Transverse colon (tissue), 4 donors: ENCODE results near the gene ITPR2. TPM values are rescaled to one million over a fixed set of nuclear protein-coding genes. Genes with fewer than 3 reads are reported as not detected.

Source experiments
- DNase-seq: peaks from one replicate; pipeline ENCODE4 v3.0.0-alpha.2; 2019
- H3K27ac ChIP-seq, 4 donors: fragments of 200-600 bp; sonication (generic); 2 replicates each; pipeline ENCODE4 v1.5.1; 2016 to 2018; ENCODE audit warnings: inconsistent platforms in 4 of 4
- H3K27me3 ChIP-seq: fragments of 200-600 bp; sonication (generic); 2 replicates; pipeline ENCODE4 v1.5.1; 2017; ENCODE audit warnings: inconsistent platforms
- H3K36me3 ChIP-seq, 4 donors: fragments of 200-600 bp; sonication (generic); 2 replicates each; pipeline ENCODE4 v1.5.1; 2017 to 2019; ENCODE audit warnings: inconsistent platforms in 4 of 4
- H3K4me1 ChIP-seq, 4 donors: fragments of 200-600 bp; sonication (generic); 2 replicates each; pipeline ENCODE4 v1.5.1; 2017 to 2020; ENCODE audit warnings: inconsistent platforms in 4 of 4
- H3K4me3 ChIP-seq, 4 donors: fragments of 200-600 bp; sonication (generic); 1 replicate in 1 of 4; 2 replicates in 3 of 4; pipeline versions ENCODE4 v1.5.1 to v1.6.1; 2017 to 2019; ENCODE audit warnings: inconsistent platforms in 4 of 4
- H3K9me3 ChIP-seq, 2 donors: fragments of 200-600 bp; sonication (generic); 2 replicates each; pipeline ENCODE4 v1.5.1; 2017 to 2019; ENCODE audit warnings: inconsistent platforms in 2 of 2
- CTCF ChIP-seq, 5 experiments: fragments of 200-600 bp in 3 of 5; fragments of 450-650 bp in 2 of 5; sonication (generic) in 3 of 5; IDR thresholded peaks; 1 replicate in 2 of 5; 2 replicates in 3 of 5; pipeline ENCODE4 v1.5.1; 2016 to 2017; ENCODE audit warnings: antibody characterized with exemption in 5 of 5, inconsistent platforms in 3 of 5, mild to moderate bottlenecking in 2 of 5, moderate library complexity in 1 of 5
- EP300 ChIP-seq: sonication (generic); formaldehyde crosslinking; IDR thresholded peaks from one replicate; pipeline ENCODE4 v1.6.1; 2017; ENCODE audit warnings: antibody characterized with exemption, low read depth
- POLR2A ChIP-seq: fragments of 450-650 bp; IDR thresholded peaks from one replicate; pipeline ENCODE4 v1.6.1; 2016; ENCODE audit warnings: antibody characterized with exemption, mild to moderate bottlenecking, moderate library complexity
- POLR2AphosphoS5 ChIP-seq, 3 donors: sonication (generic); formaldehyde crosslinking; IDR thresholded peaks; one replicate each; pipeline ENCODE4 v1.6.1; 2016; ENCODE audit warnings: antibody characterized with exemption in 3 of 3
- WGBS, 2 donors: methylation state at CpG; one replicate each; pipeline ENCODE4 v1.1.5; 2018; ENCODE audit warnings: low coverage in 1 of 2; 5-methylcytosine and 5-hydroxymethylcytosine counted together
- in situ Hi-C, 4 donors: fragments of 200-750 bp; cut with MboI; loops; one replicate each; pipeline versions ENCODE4 v1.15.0 to v1.15.1; 2017; ENCODE audit warnings: low sequenced_read_pairs in 3 of 4, low pct_ligation_motif_present in 1 of 4, low pct_unique_long_range_greater_than_20kb in 1 of 4
- intact Hi-C: fragments of 100-400 bp; cut with DNase I; formaldehyde crosslinking; loops from one replicate; pipeline ENCODE4 v1.15.1; 2023; ENCODE audit warnings: low total_unique reads
- total RNA-seq, 4 donors: library from RNA; depleted of rRNA; stranded (reverse); fragments of >200 nt; gene quantifications; one replicate each; pipeline ENCODE4 v1.1.0, GENCODE V29; 2016

Gene ITPR2
- total RNA-seq, 4 donors from 2014 or later, result 29.8 to 60.5 (median 41.2) TPM

- H3K27me3 ChIP-seq, result no peaks in the 10 kb centered on the region
- in situ Hi-C loops (no loop called here), intact Hi-C loops (no loop called here)
- DNase-seq, result no peak
- H3K4me3 ChIP-seq, result no peak overlapping the region
- no peak for TF ChIP-seq CTCF (IDR thresholded peaks at IDR 0.05)
- no peak for TF ChIP-seq POLR2A
- TF ChIP-seq POLR2AphosphoS5 (IDR thresholded peaks at IDR 0.05), result no peak
- TF ChIP-seq EP300, result no peak
- peaks cover 0 to 23% (median 3%) of the 10 kb centered on the region in 4 donors for H3K4me1 ChIP-seq
- no peaks in the 10 kb centered on the region for H3K36me3 ChIP-seq
- H3K27ac ChIP-seq, result no peak overlapping the region
- WGBS, 2 donors, result 89 to 94% methylated on average over 11 to 13 of the region's 13 CpGs
- no peaks in the 10 kb centered on the region for H3K9me3 ChIP-seq
Measured at GRCh38 chr12:26727482-26728204, 105.4 kb downstream of the ITPR2 start.

- H3K4me1 ChIP-seq, result peaks cover 0 to 19% (median 3%) of the 10 kb centered on the region in 4 donors
- in situ Hi-C loops, result no loop called here
- H3K27ac ChIP-seq, result no peak overlapping the region
- no peak for DNase-seq
- WGBS, 2 donors, result 41 to 76% methylated on average over 2 of the region's 2 CpGs
- intact Hi-C loops, result no loop called here
- no peaks in the 10 kb centered on the region for H3K27me3 ChIP-seq
- no peak overlapping the region for H3K4me3 ChIP-seq
- no peaks in the 10 kb centered on the region for H3K36me3 ChIP-seq
- H3K9me3 ChIP-seq, result no peaks in the 10 kb centered on the region
- TF ChIP-seq POLR2A (no peak), EP300 (no peak), CTCF (IDR thresholded peaks at IDR 0.05) (no peak), POLR2AphosphoS5 (IDR thresholded peaks at IDR 0.05) (no peak)
Measured at GRCh38 chr12:26726956-26727355, 106.0 kb downstream of the ITPR2 start.

- Histone ChIP-seq H3K4me1 (peaks cover 0 to 7% (median 3%) of the 10 kb centered on the region in 4 donors), H3K9me3 (no peaks in the 10 kb centered on the region), H3K27me3 (no peaks in the 10 kb centered on the region), H3K4me3 (no peak overlapping the region), H3K36me3 (no peaks in the 10 kb centered on the region), H3K27ac (no peak overlapping the region)
- intact Hi-C loops (no loop called here), in situ Hi-C loops (no loop called here)
- no peak for DNase-seq
- no peak for TF ChIP-seq CTCF (IDR thresholded peaks at IDR 0.05)
- WGBS, 2 donors, result 83 to 96% methylated on average over 2 of the region's 2 CpGs
Measured at GRCh38 chr12:26725276-26725916, 107.6 kb downstream of the ITPR2 start.

GRCh38 chr12:26724309-26724702, 108.7 kb downstream of the ITPR2 start:
- intact Hi-C loops (no loop called here), in situ Hi-C loops (no loop called here)
- TF ChIP-seq CTCF (IDR thresholded peaks at IDR 0.05) (no peak), POLR2AphosphoS5 (IDR thresholded peaks at IDR 0.05) (no peak), EP300 (no peak), POLR2A (no peak)
- Histone ChIP-seq H3K4me1 (peaks cover 0 to 7% (median 3%) of the 10 kb centered on the region in 4 donors), H3K36me3 (no peaks in the 10 kb centered on the region), H3K4me3 (no peak overlapping the region), H3K27me3 (no peaks in the 10 kb centered on the region), H3K9me3 (no peaks in the 10 kb centered on the region), H3K27ac (peak overlapping the region; percentile 5 to 59 (median 32))
- no peak for DNase-seq
- WGBS, 2 donors, result 68 to 76% methylated on average over 4 of the region's 4 CpGs
